ENCODE results near the gene SPTBN1. TPM values are rescaled to one million over a fixed set of nuclear protein-coding genes. Genes with fewer than 3 reads are reported as not detected.

Gene SPTBN1
- total and polyA plus RNA-seq, 2 experiments from 2014 or later: 58.1 to 204 TPM

- no peak overlapping the region for H3K27ac ChIP-seq (ENCODE audit: low read depth)
- H2AFZ ChIP-seq: no peak overlapping the region
- H3K27me3 Mint-ChIP-seq (ENCODE audit: insufficient read depth, low read depth, poor library complexity): peaks cover 9% of the 10 kb centered on the region
- no peaks in the 10 kb centered on the region for H3K36me3 Mint-ChIP-seq (ENCODE audit: low read depth)
- no peaks in the 10 kb centered on the region for H3K9me3 Mint-ChIP-seq
- no peaks in the 10 kb centered on the region for H3K36me3 ChIP-seq (ENCODE audit: insufficient read depth)
- no peaks in the 10 kb centered on the region for H3K4me1 ChIP-seq (ENCODE audit: insufficient read depth)
- no peaks in the 10 kb centered on the region for H3K79me2 ChIP-seq (replicated peaks; ENCODE audit: insufficient read depth)
- H3K4me1 Mint-ChIP-seq: peaks cover 4% of the 10 kb centered on the region; the same call in 2 of the 3 replicates
- no peak for TF ChIP-seq REST (IDR thresholded peaks at IDR 0.05; ENCODE audit: unreplicated experiment)
- no peak for TF ChIP-seq ZNF114 (CRISPR knock-in tag; IDR thresholded peaks at IDR 0.05)
- TF ChIP-seq ZNF462 (CRISPR knock-in tag; IDR thresholded peaks at IDR 0.05): no peak
- TF ChIP-seq EZH2 (IDR thresholded peaks at IDR 0.05; ENCODE audit: low read depth, unreplicated experiment): no peak
- no peak for TF ChIP-seq CTCF (conservative IDR thresholded peaks at IDR 0.05; ENCODE audit: low read depth in 2 of 2)
- TF ChIP-seq EZH2phosphoT487 (IDR thresholded peaks at IDR 0.05; ENCODE audit: unreplicated experiment): no peak
- no peak for TF ChIP-seq ZNF331 (CRISPR knock-in tag; IDR thresholded peaks at IDR 0.05; ENCODE audit: low read depth)
- no peak for TF ChIP-seq NANOG (IDR thresholded peaks at IDR 0.05; ENCODE audit: borderline replicate concordance)
- TF ChIP-seq ETS1 (IDR thresholded peaks at IDR 0.05): no peak
- TF ChIP-seq CREB1 (CRISPR knock-in tag; IDR thresholded peaks at IDR 0.05; ENCODE audit: low read depth): no peak
- TF ChIP-seq JUNB (IDR thresholded peaks at IDR 0.05; ENCODE audit: unreplicated experiment): no peak
- no peak for TF ChIP-seq STAT1 (IDR thresholded peaks at IDR 0.05; ENCODE audit: unreplicated experiment)
- no peak overlapping the region for H3K4me3 Mint-ChIP-seq
- no peaks in the 10 kb centered on the region for H4K20me1 ChIP-seq (replicated peaks; ENCODE audit: insufficient read depth)
- no peak for DNase-seq (ENCODE audit: low spot score)
- no peaks in the 10 kb centered on the region for H3K9me2 ChIP-seq (ENCODE audit: insufficient read depth)
- no peaks in the 10 kb centered on the region for H3F3A ChIP-seq (replicated peaks; ENCODE audit: low read depth)
- no peaks in the 10 kb centered on the region for H3K27me3 ChIP-seq (ENCODE audit: insufficient read depth)
- H3K27ac Mint-ChIP-seq: no peak overlapping the region
- H3K4me2 ChIP-seq: no peak overlapping the region
- no peak overlapping the region for H3K4me3 ChIP-seq
- no peak for ATAC-seq
Observed at GRCh38 chr2:54678719-54679118, 222.6 kb downstream of the SPTBN1 start.

Measured in GM23338 (cell line).